HG03571 (cell line): Measurements from ENCODE around the gene REEP1.
A peak's percentile ranks its signal among the peaks of the same experiment; 100 is the strongest.

Experiments used
- ATAC-seq: cut with Tn5 transposase; IDR thresholded peaks from one replicate; pipeline ENCODE4 v1.9.1; 2021; ENCODE audit not compliant: unreplicated experiment

REEP1 gene

GRCh38 chr2:86226636-86227520 is 110.5 kb downstream of the REEP1 start:
- ATAC-seq = no peak

GRCh38 chr2:86226070-86226469 is 111.4 kb downstream of the REEP1 start:
- no peak for ATAC-seq

GRCh38 chr2:86225581-86225980 is 111.8 kb downstream of the REEP1 start:
- ATAC-seq = peak; percentile 56

- ATAC-seq = no peak
Measured at GRCh38 chr2:86224645-86225355, 112.6 kb downstream of the REEP1 start.

- no peak for ATAC-seq
Measured at GRCh38 chr2:86223927-86224560, 113.4 kb downstream of the REEP1 start.

- no peak for ATAC-seq
Measured at GRCh38 chr2:86223140-86223926, 114.1 kb downstream of the REEP1 start.

DNA sequence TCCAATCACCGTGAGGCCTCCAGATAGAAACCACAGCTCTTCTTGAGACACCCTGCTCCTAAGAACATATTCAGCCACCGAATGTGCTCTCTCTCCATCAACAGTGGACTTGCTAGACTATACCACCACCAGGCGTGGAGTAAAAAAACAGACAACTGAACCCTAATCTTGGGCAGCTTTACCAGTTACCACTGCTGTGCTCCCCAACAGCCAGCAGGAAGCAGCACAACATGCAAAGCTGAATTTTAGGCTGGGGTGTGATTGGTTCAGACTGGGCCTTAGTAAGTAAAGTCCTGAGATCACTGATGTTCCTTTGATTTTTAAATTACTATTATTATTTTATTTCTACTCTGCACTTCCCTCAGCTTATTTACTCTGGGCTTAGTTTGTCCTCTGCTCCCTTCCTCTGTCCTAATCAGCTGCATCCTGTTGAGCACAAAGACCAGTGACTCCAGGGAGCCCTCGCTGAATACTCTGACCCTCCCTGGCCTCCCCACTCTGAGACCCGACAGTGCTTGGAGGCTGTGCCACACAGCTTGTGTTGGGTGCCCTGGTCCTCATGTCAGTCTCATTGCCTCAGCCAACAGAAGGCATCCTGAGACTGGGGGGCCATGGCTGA is 116.3 kb downstream of the REEP1 start:
- ATAC-seq = no peak

- ATAC-seq = no peak
Measured at GRCh38 chr2:86219896-86220295, 117.5 kb downstream of the REEP1 start.

- ATAC-seq = no peak
Measured at GRCh38 chr2:86218124-86218523, 119.3 kb downstream of the REEP1 start.

GRCh38 chr2:86216575-86217555 is 120.6 kb downstream of the REEP1 start:
- ATAC-seq = no peak

DNA sequence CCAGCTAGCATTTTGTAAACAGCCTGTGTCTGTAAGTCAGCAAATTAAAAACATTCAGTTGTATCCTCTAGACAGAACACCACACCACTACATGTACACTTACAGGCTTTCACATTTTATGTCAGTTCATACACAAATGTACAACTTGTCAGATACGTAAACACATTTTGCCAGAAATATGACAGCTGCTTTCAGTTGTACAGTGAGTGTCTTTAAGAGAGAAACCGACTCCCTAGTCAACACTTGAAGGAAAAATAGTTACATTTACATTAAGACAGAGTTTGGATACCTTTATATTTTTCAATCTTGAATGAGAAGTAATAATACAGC is 123.0 kb downstream of the REEP1 start:
- no peak for ATAC-seq

GRCh38 chr2:86213699-86214502 is 123.5 kb downstream of the REEP1 start:
- ATAC-seq = no peak

DNA sequence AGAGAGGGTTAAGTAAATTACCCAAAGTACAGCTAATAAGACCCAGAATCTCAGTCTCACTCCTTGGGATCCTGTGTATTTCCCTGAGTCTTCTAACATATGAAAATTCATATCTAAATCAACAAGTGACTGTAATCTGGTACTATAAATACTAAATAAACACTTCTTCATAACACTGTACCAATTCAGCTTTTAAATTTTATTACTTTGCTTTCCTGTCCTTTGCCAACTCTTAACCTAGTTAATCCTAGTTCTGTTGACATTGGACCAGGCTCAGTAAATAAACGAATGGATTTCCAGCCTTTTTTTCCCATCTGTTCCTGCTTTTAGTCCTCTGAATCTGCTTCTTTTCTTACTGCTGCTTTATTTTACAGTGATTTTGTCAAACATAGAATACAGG is 124.4 kb downstream of the REEP1 start:
- no peak for ATAC-seq

DNA sequence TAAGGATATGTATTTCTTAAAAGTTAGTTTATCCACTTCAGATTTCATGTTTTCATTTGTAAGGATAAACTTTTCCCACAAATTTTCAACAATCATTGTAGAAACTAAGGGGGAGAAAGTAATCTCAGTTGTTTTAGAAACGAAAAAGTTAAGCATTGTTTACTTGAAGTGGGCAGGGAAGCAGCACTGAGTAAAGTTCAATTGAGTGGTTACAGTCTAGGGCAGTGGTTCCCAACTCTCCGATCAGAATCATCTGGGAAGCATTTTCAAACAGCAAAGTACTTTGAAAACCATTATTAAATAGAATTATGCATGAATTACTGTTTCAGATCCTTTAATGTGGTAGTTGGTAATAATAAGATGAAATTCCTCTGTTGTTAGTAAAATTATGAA is 125.6 kb downstream of the REEP1 start:
- ATAC-seq = no peak

GRCh38 chr2:86211033-86211795 is 126.2 kb downstream of the REEP1 start:
- ATAC-seq = no peak

DNA sequence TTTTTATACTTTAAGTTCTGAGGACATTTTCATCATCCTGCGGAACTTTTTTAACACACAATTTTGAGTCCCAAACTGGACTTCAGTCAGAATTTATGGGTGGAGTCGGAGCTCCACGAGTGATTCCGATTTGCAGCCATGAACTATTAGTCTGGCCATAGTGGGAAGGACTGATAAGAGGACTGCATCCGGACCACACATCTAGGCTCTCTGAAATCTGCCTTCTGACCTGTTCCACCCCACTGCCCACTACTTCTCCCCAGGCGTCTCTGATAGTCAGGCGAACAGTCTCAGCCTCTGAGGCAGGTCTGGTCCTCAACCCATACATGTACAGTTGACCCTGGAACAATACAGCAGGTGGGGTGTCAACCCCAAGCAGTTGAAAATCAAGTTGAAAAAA is 133.0 kb downstream of the REEP1 start:
- ATAC-seq = no peak

DNA sequence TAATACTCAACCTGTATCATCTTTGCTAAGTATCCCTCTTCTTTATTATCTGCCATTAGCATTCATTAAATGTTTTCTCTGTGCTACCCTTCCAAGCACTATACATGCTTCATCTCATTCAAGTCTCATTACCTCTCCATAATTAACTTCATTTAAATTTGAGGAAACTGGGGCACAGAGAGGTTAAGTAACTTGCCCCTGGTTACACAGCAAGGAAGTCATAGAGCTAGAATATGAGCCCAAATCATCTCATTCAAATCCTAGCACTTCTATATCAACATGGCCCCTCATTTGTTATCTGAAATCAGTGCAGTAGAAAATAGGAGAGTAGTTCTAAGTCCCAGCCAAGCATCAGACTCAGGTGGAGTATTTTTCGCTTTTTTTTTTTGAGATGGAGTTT is 133.8 kb downstream of the REEP1 start:
- no peak for ATAC-seq

DNA sequence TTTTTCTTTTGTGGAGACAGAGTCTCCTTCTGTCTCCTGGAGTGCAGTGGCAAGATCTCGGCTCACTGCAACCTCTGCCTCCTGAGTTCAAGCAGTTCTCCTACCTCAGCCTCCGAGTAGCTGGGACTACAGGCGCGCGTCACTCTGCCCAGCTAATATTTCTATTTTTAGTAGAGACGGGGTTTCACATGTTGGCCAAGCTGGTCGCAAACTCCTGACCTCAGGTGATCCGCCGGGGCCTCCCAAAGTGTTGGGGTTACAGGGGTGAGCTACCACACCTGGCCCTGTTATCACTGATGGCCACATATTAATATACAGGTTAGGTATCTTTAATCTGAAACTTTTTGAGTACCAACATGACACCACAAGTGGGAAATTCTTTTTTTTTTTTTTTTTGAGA is 134.7 kb downstream of the REEP1 start:
- no peak for ATAC-seq
